ENCODE results near the gene XXYLT1.

DNA sequence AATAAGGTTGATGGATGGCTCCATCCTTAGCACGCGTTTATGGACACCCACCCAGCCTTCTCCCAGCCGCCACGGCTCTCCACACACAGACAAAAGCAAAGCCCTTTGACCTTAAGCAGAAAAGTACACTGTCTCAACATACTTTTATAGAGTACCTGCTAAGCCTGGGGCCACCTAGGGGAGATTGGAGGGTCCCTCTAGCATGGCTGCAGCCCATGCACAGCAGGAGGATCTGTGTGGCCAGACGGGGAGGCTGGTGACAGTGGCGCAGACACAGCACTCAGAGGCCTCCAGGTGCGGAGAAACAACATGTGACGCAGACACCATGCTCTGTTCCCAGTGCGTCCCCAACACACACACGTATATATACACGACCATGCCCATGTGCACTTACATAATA, 174.9 kb downstream of the XXYLT1 start:
- TF ChIP-seq SNAI2 (CRISPR knock-in tag; IDR thresholded peaks at IDR 0.05) (no peak), CREB5 (CRISPR knock-in tag; IDR thresholded peaks at IDR 0.05; ENCODE audit: low read depth) (no peak), ISL1 (CRISPR knock-in tag; IDR thresholded peaks at IDR 0.05) (no peak)
